ENCODE data around the gene SYT7. TPM values are rescaled to one million over a fixed set of nuclear protein-coding genes. Genes with fewer than 3 reads are reported as not detected.

SYT7 gene
- total and polyA plus RNA-seq, 10 of the 15 experiments (the other 5 are each of a cell fraction or from before 2014, with no cell fraction given): not detected

- no peak overlapping the region for H3K4me2 ChIP-seq (ENCODE audit: control insufficient read depth, insufficient read depth)
- no peak overlapping the region for H3K27ac ChIP-seq (ENCODE audit: control insufficient read depth, insufficient read depth)
- FAIRE-seq: no peak
- no peaks in the 10 kb centered on the region for H3K36me3 ChIP-seq (ENCODE audit: control insufficient read depth in 2 of 2, insufficient read depth in 2 of 2, low read length in 1 of 2)
- H3K4me3 ChIP-seq: no peak overlapping the region
- intact Hi-C loops (cut with micrococcal nuclease; ENCODE audit: unreplicated experiment) (loop anchor here (10.0 kb wide), 1 partner anchor 95 kb away; no protein-coding TSS in a partner anchor), in situ Hi-C loops (cut with MboI) (no loop called here)
- no peak overlapping the region for H3K9ac ChIP-seq (ENCODE audit: control insufficient read depth, insufficient read depth, low read length)
- CTCF ChIA-PET: interaction anchor here (0.7 kb wide), 1 partner anchor 8 kb away, joined by 3 read pairs; no protein-coding TSS in a partner anchor
- no peak for DNase-seq (ENCODE audit: low read depth, low spot score)
- SMC1A ChIA-PET (ENCODE audit: uncharacterized antibody, unreplicated experiment): no interaction called here
- H3K4me1 ChIP-seq (ENCODE audit: control insufficient read depth, insufficient read depth, low read length): no peaks in the 10 kb centered on the region
- no peaks in the 10 kb centered on the region for H3K9me3 ChIP-seq (replicated peaks; ENCODE audit: control insufficient read depth, insufficient read depth, low read length)
- RAD21 ChIA-PET (ENCODE audit: unreplicated experiment): no interaction called here
- no peaks in the 10 kb centered on the region for H4K20me1 ChIP-seq (ENCODE audit: control insufficient read depth, insufficient read depth)
- WGBS (ENCODE audit: insufficient coverage, insufficient replicate concordance, low lambda C conversion rate, missing lambda C conversion rate): 40% methylated on average over 10 of the region's 10 CpGs
- no peaks in the 10 kb centered on the region for H3K79me2 ChIP-seq (ENCODE audit: control insufficient read depth, insufficient read depth, low read length)
- no peak for ATAC-seq
- POLR2A ChIA-PET: interaction anchor here (0.7 kb wide), 1 partner anchor 22 kb away, joined by 3 read pairs; no protein-coding TSS in a partner anchor
- BruUV-seq (replicated peaks): no TSS peak
- H3K27me3 ChIP-seq (replicated peaks in 1 of 2; ENCODE audit: control insufficient read depth in 2 of 2, insufficient read depth in 2 of 2, low read length in 1 of 2): peaks cover 0 to 2% of the 10 kb centered on the region in 2 experiments; a peak in 2 of 4 replicates
- H2AFZ ChIP-seq (ENCODE audit: control insufficient read depth, low read depth, low read length): no peak overlapping the region
- no peak for TF ChIP-seq USF2 (IDR thresholded peaks at IDR 0.05; ENCODE audit: borderline replicate concordance, low read depth, low read length)
- no peak for TF ChIP-seq HDAC2 (IDR thresholded peaks at IDR 0.05)
- TF ChIP-seq STAT3 (IDR thresholded peaks at IDR 0.05; ENCODE audit: low read depth, low read length): no peak
- no peak for TF ChIP-seq POLR2AphosphoS2 (IDR thresholded peaks at IDR 0.05; ENCODE audit: low read depth, low read length)
- TF ChIP-seq, protein P1, sequence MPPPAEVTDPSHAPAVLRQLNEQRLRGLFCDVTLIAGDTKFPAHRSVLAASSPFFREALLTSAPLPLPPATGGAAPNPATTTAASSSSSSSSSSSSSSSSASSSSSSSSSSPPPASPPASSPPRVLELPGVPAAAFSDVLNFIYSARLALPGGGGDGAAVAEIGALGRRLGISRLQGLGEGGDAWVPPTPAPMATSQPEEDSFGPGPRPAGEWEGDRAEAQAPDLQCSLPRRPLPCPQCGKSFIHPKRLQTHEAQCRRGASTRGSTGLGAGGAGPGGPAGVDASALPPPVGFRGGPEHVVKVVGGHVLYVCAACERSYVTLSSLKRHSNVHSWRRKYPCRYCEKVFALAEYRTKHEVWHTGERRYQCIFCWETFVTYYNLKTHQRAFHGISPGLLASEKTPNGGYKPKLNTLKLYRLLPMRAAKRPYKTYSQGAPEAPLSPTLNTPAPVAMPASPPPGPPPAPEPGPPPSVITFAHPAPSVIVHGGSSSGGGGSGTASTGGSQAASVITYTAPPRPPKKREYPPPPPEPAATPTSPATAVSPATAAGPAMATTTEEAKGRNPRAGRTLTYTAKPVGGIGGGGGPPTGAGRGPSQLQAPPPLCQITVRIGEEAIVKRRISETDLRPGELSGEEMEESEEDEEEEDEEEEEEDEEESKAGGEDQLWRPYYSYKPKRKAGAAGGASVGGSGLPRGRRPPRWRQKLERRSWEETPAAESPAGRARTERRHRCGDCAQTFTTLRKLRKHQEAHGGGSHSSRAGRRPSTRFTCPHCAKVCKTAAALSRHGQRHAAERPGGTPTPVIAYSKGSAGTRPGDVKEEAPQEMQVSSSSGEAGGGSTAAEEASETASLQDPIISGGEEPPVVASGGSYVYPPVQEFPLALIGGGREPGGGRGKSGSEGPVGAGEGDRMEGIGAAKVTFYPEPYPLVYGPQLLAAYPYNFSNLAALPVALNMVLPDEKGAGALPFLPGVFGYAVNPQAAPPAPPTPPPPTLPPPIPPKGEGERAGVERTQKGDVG (CRISPR knock-in tag; IDR thresholded peaks at IDR 0.05): no peak
- TF ChIP-seq, protein P2, sequence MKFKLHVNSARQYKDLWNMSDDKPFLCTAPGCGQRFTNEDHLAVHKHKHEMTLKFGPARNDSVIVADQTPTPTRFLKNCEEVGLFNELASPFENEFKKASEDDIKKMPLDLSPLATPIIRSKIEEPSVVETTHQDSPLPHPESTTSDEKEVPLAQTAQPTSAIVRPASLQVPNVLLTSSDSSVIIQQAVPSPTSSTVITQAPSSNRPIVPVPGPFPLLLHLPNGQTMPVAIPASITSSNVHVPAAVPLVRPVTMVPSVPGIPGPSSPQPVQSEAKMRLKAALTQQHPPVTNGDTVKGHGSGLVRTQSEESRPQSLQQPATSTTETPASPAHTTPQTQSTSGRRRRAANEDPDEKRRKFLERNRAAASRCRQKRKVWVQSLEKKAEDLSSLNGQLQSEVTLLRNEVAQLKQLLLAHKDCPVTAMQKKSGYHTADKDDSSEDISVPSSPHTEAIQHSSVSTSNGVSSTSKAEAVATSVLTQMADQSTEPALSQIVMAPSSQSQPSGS (IDR thresholded peaks at IDR 0.05; ENCODE audit: low read length): no peak
- no peak for TF ChIP-seq BRCA1 (IDR thresholded peaks at IDR 0.05; ENCODE audit: low read depth, low read length)
- TF ChIP-seq EZH2 (IDR thresholded peaks at IDR 0.05; ENCODE audit: borderline replicate concordance, control insufficient read depth, low read depth, low read length): no peak
- no peak for TF ChIP-seq TARDBP (IDR thresholded peaks at IDR 0.05; ENCODE audit: borderline replicate concordance)
- TF ChIP-seq, protein P3, sequence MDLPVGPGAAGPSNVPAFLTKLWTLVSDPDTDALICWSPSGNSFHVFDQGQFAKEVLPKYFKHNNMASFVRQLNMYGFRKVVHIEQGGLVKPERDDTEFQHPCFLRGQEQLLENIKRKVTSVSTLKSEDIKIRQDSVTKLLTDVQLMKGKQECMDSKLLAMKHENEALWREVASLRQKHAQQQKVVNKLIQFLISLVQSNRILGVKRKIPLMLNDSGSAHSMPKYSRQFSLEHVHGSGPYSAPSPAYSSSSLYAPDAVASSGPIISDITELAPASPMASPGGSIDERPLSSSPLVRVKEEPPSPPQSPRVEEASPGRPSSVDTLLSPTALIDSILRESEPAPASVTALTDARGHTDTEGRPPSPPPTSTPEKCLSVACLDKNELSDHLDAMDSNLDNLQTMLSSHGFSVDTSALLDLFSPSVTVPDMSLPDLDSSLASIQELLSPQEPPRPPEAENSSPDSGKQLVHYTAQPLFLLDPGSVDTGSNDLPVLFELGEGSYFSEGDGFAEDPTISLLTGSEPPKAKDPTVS (IDR thresholded peaks at IDR 0.05; ENCODE audit: low read depth, low read length): no peak
- TF ChIP-seq BMI1 (IDR thresholded peaks at IDR 0.05; ENCODE audit: borderline replicate concordance): no peak
- no peak for TF ChIP-seq REST (IDR thresholded peaks at IDR 0.05; ENCODE audit: low read depth, low read length)
- no peak for TF ChIP-seq ZNF24 (IDR thresholded peaks at IDR 0.05)
- no peak for TF ChIP-seq HDAC6 (IDR thresholded peaks at IDR 0.05; ENCODE audit: unreplicated experiment)
Measured at GRCh38 chr11:61630089-61630488, 49.2 kb upstream of the SYT7 start.

Data from GM12878 (cell line).